ENCODE measurements around the gene MAP3K14.

DNA sequence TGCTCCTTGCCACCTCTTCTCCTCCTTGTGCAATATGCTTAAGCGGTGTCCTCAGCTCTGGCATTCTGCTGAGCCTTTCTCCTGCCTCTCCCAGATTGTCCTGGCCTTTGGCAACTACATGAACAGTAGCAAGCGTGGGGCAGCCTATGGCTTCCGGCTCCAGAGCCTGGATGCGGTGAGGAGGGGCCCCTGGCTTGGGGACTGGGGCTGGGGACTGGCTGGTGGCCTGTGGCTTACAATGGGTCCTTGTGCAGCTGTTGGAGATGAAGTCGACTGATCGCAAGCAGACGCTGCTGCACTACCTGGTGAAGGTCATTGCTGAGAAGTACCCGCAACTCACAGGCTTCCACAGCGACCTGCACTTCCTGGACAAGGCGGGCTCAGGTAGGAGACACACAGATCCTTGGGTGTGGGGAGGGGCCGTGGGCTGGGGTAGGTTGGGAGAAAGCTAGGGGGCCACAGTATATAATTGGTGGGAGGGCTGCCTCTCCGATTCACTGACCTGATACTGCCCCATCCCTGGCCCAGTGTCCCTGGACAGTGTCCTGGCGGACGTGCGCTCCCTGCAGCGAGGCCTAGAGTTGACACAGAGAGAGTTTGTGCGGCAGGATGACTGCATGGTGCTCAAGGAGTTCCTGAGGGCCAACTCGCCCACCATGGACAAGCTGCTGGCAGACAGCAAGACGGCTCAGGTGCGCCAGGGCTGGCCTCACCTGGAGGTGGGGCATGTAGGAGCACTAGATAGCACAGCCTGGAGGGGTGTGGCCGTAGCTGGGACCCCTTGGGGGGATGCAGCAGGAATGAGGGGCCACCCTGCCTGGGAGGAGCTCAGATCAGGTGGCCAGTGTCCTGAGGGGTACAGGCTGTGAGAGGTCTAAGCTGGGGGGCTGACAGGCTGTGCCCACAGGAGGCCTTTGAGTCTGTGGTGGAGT lies 71.8 kb downstream of the MAP3K14 start:
- TF ChIP-seq, protein P1, sequence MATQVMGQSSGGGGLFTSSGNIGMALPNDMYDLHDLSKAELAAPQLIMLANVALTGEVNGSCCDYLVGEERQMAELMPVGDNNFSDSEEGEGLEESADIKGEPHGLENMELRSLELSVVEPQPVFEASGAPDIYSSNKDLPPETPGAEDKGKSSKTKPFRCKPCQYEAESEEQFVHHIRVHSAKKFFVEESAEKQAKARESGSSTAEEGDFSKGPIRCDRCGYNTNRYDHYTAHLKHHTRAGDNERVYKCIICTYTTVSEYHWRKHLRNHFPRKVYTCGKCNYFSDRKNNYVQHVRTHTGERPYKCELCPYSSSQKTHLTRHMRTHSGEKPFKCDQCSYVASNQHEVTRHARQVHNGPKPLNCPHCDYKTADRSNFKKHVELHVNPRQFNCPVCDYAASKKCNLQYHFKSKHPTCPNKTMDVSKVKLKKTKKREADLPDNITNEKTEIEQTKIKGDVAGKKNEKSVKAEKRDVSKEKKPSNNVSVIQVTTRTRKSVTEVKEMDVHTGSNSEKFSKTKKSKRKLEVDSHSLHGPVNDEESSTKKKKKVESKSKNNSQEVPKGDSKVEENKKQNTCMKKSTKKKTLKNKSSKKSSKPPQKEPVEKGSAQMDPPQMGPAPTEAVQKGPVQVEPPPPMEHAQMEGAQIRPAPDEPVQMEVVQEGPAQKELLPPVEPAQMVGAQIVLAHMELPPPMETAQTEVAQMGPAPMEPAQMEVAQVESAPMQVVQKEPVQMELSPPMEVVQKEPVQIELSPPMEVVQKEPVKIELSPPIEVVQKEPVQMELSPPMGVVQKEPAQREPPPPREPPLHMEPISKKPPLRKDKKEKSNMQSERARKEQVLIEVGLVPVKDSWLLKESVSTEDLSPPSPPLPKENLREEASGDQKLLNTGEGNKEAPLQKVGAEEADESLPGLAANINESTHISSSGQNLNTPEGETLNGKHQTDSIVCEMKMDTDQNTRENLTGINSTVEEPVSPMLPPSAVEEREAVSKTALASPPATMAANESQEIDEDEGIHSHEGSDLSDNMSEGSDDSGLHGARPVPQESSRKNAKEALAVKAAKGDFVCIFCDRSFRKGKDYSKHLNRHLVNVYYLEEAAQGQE (IDR thresholded peaks at IDR 0.05), result no peak
- TF ChIP-seq, protein P2, sequence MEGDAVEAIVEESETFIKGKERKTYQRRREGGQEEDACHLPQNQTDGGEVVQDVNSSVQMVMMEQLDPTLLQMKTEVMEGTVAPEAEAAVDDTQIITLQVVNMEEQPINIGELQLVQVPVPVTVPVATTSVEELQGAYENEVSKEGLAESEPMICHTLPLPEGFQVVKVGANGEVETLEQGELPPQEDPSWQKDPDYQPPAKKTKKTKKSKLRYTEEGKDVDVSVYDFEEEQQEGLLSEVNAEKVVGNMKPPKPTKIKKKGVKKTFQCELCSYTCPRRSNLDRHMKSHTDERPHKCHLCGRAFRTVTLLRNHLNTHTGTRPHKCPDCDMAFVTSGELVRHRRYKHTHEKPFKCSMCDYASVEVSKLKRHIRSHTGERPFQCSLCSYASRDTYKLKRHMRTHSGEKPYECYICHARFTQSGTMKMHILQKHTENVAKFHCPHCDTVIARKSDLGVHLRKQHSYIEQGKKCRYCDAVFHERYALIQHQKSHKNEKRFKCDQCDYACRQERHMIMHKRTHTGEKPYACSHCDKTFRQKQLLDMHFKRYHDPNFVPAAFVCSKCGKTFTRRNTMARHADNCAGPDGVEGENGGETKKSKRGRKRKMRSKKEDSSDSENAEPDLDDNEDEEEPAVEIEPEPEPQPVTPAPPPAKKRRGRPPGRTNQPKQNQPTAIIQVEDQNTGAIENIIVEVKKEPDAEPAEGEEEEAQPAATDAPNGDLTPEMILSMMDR (IDR thresholded peaks at IDR 0.05; ENCODE audit: low read depth, low read length, missing input control), result no peak
- TF ChIP-seq YY1 (IDR thresholded peaks at IDR 0.05) (no peak), RAD21 (IDR thresholded peaks at IDR 0.05) (no peak), GABPA (IDR thresholded peaks at IDR 0.05 in 1 of 2, conservative IDR thresholded peaks at IDR 0.05 in 1 of 2) (no peak), SP1 (IDR thresholded peaks at IDR 0.05) (no peak), TAF1 (conservative IDR thresholded peaks at IDR 0.05) (no peak)
- TF ChIP-seq, protein P3, sequence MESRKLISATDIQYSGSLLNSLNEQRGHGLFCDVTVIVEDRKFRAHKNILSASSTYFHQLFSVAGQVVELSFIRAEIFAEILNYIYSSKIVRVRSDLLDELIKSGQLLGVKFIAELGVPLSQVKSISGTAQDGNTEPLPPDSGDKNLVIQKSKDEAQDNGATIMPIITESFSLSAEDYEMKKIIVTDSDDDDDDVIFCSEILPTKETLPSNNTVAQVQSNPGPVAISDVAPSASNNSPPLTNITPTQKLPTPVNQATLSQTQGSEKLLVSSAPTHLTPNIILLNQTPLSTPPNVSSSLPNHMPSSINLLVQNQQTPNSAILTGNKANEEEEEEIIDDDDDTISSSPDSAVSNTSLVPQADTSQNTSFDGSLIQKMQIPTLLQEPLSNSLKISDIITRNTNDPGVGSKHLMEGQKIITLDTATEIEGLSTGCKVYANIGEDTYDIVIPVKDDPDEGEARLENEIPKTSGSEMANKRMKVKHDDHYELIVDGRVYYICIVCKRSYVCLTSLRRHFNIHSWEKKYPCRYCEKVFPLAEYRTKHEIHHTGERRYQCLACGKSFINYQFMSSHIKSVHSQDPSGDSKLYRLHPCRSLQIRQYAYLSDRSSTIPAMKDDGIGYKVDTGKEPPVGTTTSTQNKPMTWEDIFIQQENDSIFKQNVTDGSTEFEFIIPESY (IDR thresholded peaks at IDR 0.05), result no peak
- TF ChIP-seq, protein P4, sequence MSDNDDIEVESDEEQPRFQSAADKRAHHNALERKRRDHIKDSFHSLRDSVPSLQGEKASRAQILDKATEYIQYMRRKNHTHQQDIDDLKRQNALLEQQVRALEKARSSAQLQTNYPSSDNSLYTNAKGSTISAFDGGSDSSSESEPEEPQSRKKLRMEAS (IDR thresholded peaks at IDR 0.05), result no peak

All from liver (tissue), 3 donors.